ENCODE results near the gene GDF2.

Gene GDF2

DNA sequence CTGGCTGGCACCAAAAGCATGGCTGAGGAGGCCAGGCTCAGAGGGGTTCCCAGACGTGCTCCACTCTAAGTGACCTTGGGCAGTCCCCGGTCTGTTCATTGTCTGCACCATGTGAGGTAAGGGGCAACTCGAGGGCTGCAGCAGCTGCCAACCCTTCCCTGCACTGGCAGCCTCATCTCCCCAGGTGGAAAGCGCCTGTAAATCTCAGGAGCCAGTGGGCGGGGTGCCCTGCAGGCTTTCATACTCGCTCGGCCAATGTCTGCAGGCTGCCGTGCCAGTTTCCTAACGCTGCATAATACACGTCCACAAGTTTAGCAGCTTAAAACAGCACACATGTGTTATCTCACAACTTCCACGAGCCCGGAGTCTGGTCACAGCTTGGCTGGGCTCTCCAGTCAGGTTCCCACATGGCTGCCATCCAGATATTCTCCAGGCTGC lies 34.9 kb upstream of the GDF2 start:
- ATAC-seq (peak; percentile 19), DNase-seq (no peak)
- Mint-ChIP-seq H3K4me3 (no peak overlapping the region), H3K9me3 (peaks cover 0 to 8% of the 10 kb centered on the region in 2 donors), H3K4me1 (peaks cover 28% of the 10 kb centered on the region), H3K27me3 (no peaks in the 10 kb centered on the region), H3K27ac (no peak overlapping the region)

DNA sequence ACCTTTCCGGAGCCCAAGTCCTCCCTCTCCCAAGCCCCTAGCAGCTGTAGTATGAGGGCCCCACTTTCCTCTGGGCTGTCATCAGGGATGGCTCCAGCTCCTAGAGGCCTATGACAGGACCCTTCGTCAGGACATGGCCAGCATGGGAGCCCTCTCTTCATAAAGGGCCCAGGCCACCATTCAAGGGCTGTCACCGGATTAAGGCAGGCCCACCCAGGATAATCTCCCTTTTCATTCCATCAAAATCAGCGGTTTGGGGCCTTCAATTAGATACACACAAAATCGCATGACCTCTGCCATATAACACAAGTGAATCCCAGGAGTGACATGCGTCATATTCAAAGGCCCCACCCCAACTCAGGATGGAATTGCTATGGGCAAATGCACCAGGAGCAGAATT lies 34.4 kb upstream of the GDF2 start:
- ATAC-seq, result no peak
- Mint-ChIP-seq H3K4me3 (no peak overlapping the region), H3K4me1 (peaks cover 28% of the 10 kb centered on the region), H3K9me3 (peaks cover 0 to 8% of the 10 kb centered on the region in 2 donors), H3K27ac (peak overlapping the region in 1 of 2 donors; percentile 7), H3K27me3 (no peaks in the 10 kb centered on the region)
- DNase-seq, result no peak

GRCh38 chr10:47288236-47288635 lies 34.0 kb upstream of the GDF2 start:
- H3K27ac Mint-ChIP-seq, result no peak overlapping the region
- no peak overlapping the region for H3K4me3 Mint-ChIP-seq
- H3K9me3 Mint-ChIP-seq, result peaks cover 0 to 8% of the 10 kb centered on the region in 2 donors
- peaks cover 28% of the 10 kb centered on the region for H3K4me1 Mint-ChIP-seq
- no peaks in the 10 kb centered on the region for H3K27me3 Mint-ChIP-seq
- DNase-seq (no peak), ATAC-seq (no peak)

DNA sequence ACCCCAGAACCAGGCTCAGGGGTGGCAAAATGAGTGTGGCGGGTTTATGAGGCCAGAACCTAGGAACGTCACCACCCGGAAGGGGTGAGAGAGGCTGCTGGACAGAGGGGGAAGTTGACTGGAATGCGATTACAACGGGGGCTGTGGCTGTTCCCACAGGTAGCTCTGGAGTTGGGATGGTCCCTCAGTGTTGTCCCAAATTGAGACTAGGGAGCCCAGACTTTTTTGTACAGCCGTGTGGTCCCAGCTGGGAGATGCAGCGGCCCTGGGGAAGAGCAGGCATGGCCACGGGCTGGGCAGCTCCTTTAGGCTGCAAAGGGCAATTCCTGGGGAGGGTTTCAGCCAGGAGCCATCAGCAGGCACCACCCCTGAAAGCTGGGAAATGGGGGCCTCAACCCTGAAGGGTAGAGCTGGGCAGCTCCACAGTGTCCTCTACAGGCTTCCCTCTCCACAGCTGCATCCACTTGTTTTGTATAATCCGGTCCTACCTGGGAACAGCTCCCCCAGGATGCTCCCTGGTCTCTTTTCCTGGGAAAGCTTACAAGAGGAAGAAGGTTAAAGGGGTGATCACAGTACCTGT lies 33.2 kb upstream of the GDF2 start:
- Mint-ChIP-seq H3K27ac (peak overlapping the region in 1 of 2 donors; percentile 90), H3K4me3 (no peak overlapping the region)

GRCh38 chr10:47289921-47290320 lies 32.3 kb upstream of the GDF2 start:
- no peak for DNase-seq
- no peak for ATAC-seq
- no peak overlapping the region for H3K4me3 Mint-ChIP-seq
- peaks cover 0 to 8% of the 10 kb centered on the region in 2 donors for H3K9me3 Mint-ChIP-seq
- no peaks in the 10 kb centered on the region for H3K27me3 Mint-ChIP-seq
- peaks cover 24% of the 10 kb centered on the region for H3K4me1 Mint-ChIP-seq
- no peak overlapping the region for H3K27ac Mint-ChIP-seq

More for the DNA sequence above, 33.2 kb upstream of the GDF2 start:
- ATAC-seq (no peak), DNase-seq (no peak)
- Mint-ChIP-seq H3K27me3 (no peaks in the 10 kb centered on the region), H3K9me3 (peaks cover 0 to 8% of the 10 kb centered on the region in 2 donors), H3K4me1 (peaks cover 28% of the 10 kb centered on the region)

DNA sequence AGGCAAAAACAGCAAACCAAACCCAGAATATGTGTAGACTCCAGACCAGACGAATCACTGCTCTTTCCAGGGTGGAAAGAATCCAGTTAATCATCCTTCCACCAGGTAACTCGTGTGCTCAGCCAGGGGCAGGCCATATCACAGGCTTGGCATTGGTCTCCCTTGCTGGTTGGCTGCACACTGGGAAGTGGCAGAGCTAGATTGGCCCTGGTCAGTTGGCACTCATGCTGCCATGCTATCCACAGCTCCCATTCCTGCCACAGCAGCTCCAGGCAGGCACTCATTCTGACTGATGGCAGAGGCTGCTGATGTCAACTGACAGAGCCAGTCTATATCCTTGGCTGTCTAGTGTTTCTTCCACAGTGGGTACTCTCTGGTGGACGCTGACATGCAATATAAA lies 31.9 kb upstream of the GDF2 start:
- DNase-seq (no peak), ATAC-seq (no peak)
- Mint-ChIP-seq H3K4me1 (peaks cover 21% of the 10 kb centered on the region), H3K4me3 (no peak overlapping the region), H3K9me3 (peaks cover 0 to 6% of the 10 kb centered on the region in 2 donors), H3K27me3 (no peaks in the 10 kb centered on the region), H3K27ac (no peak overlapping the region)

GRCh38 chr10:47291682-47292081 lies 30.6 kb upstream of the GDF2 start:
- peaks cover 1% of the 10 kb centered on the region for H3K27me3 Mint-ChIP-seq
- no peak overlapping the region for H3K27ac Mint-ChIP-seq
- H3K9me3 Mint-ChIP-seq, result no peaks in the 10 kb centered on the region
- H3K4me3 Mint-ChIP-seq, result no peak overlapping the region
- ATAC-seq, result no peak
- peaks cover 8% of the 10 kb centered on the region for H3K4me1 Mint-ChIP-seq
- no peak for DNase-seq

DNA sequence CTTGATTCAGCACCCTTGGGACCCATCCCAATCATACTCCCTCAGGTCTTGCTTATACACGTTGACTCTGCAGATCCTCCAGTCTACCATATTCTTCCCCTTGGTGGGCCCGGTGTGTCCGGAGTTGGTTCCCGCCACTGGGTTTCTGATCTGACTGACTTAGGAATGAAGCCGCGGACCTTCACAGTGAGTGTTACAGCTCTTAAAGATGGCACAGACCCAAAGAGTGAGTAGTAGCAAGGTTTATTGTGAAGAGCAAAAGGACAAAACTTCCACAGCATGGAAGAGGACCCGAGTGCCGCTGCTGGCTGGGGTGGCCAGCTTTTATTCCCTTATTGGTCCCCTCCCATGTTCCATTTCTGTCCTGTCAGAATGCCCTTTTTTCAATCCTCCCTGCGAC lies 28.2 kb upstream of the GDF2 start:
- Mint-ChIP-seq H3K4me1 (no peaks in the 10 kb centered on the region), H3K9me3 (no peaks in the 10 kb centered on the region), H3K27me3 (peaks cover 19% of the 10 kb centered on the region), H3K4me3 (no peak overlapping the region), H3K27ac (no peak overlapping the region)
- DNase-seq (no peak), ATAC-seq (no peak)

DNA sequence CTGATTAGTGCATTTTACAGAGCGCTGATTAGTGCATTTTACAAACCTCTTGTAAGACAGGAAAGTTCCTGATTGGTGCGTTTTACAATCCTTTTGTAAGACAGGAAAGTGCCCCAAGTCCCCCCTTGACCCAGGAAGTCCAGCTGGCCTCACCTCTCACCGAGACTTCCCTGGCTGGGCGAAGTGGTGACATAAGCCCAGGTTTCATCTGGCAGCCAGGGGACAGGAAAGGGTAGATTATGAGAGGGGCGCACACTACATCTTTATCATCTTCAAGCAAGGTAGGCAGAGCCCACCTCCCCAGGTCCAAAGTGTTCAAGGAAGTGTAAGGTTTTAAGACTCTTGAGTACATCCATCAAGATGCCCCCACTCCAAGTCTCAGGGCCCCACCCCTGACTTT lies 27.8 kb upstream of the GDF2 start:
- Mint-ChIP-seq H3K27ac (no peak overlapping the region), H3K4me1 (peaks cover 2% of the 10 kb centered on the region), H3K27me3 (peaks cover 21% of the 10 kb centered on the region), H3K4me3 (no peak overlapping the region), H3K9me3 (no peaks in the 10 kb centered on the region)
- DNase-seq, result no peak
- ATAC-seq, result no peak

GRCh38 chr10:47295411-47295810 lies 26.8 kb upstream of the GDF2 start:
- DNase-seq (no peak), ATAC-seq (no peak)
- Mint-ChIP-seq H3K4me3 (no peak overlapping the region), H3K9me3 (no peaks in the 10 kb centered on the region), H3K4me1 (peaks cover 7% of the 10 kb centered on the region), H3K27ac (peak overlapping the region in 1 of 2 donors; percentile 76), H3K27me3 (peaks cover 28% of the 10 kb centered on the region)

DNA sequence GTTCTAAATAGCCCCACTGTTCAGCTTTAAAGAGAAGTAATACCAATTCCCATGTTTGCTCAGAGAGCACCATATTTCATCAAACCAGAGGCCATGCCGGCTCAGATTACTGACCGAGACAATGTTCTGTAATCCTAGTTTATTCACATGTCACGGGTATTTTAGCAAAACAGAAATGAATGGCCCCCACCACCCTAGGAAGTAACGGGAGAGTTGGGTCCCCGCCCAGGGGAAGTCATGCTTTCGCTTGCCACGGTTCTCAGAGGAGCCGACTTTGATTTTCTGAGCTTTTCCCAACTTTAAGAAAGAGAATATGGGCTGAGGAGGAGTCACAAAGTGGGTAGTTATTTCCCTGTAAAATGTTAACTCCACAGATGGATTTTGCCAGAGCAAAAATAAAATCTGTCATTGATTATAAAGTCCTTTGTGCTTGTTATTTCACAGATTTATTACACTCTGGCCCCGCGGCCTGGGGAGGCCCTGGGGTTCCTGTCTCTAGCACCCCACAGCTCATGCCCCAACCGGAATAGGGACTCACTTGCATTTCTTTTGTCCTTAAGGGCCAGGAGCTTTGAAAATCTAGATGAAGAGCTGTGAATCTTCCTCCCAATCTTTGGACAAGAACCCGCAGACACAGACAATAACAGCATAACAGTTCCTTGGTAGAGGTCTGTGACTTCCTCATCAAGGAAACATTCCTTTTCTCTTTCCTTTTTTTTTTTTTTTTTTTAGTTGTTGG lies 25.9 kb upstream of the GDF2 start:
- DNase-seq, result no peak
- no peaks in the 10 kb centered on the region for H3K9me3 Mint-ChIP-seq
- peaks cover 37% of the 10 kb centered on the region for H3K27me3 Mint-ChIP-seq
- no peak for ATAC-seq
- peaks cover 15% of the 10 kb centered on the region for H3K4me1 Mint-ChIP-seq
- no peak overlapping the region for H3K27ac Mint-ChIP-seq
- H3K4me3 Mint-ChIP-seq, result no peak overlapping the region

- Mint-ChIP-seq H3K4me1 (peaks cover 21% of the 10 kb centered on the region), H3K27me3 (peaks cover 39% of the 10 kb centered on the region), H3K4me3 (no peak overlapping the region), H3K9me3 (no peaks in the 10 kb centered on the region), H3K27ac (no peak overlapping the region)
- ATAC-seq (no peak), DNase-seq (no peak)
These were observed 25.3 kb upstream of the GDF2 start for GRCh38 chr10:47296941-47297340.

DNA sequence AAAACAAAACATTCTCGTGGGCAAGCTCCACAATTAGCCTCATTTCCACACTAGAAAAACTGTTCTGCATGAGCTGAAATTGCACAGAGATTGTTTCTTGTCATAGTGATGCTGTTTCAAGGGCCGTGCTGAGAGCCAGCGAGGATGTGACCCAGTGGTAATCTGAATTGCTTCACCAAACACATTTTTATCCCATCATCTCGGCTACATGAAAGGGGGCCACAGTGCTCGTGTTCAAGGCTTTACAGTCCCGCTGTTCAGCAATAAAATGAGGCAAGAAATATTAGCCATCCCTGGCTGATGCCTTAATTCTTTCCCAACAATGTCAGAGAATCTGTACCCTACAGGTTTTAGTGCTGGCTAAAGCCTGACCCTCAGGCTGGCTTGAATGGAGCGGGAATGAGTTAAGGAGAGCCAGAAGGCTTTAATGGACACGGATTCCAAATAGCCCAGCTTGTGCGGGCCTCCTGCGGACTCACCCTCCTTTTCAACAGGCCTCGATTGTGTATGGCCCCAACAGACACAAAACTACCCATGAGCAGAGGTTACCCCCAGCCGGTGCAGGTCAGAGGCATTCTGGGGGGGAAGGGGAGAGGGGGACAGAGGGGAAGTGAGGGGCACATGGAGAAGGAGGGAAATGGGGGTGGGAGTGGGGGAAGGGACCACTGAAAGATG lies 24.3 kb upstream of the GDF2 start:
- H3K27me3 Mint-ChIP-seq, result peaks cover 39% of the 10 kb centered on the region

DNA sequence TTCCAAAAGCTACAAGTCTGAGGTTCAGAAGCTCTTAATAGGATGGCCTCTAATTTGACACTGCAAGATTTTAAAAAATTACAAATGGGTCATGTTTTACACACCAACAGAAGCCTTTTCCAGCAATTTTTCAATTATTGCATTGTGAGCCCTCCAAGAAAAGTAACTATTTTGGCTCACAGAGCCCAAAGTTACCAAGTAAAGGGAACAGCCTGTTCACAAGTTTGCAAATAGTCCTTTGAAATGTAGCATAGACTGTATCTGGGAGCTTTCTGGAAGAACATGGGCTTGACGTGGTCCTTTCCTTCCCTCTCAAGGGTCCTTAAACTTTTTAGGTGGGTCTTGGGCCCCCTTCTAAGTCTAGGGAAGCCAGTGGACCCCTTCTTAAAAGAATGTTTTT lies 23.5 kb upstream of the GDF2 start:
- DNase-seq (no peak), ATAC-seq (no peak)
- no peaks in the 10 kb centered on the region for H3K9me3 Mint-ChIP-seq
- peaks cover 39% of the 10 kb centered on the region for H3K27me3 Mint-ChIP-seq
- H3K4me3 Mint-ChIP-seq, result no peak overlapping the region
- peaks cover 26% of the 10 kb centered on the region for H3K4me1 Mint-ChIP-seq
- H3K27ac Mint-ChIP-seq, result no peak overlapping the region

More for the DNA sequence above, 24.3 kb upstream of the GDF2 start:
- Mint-ChIP-seq H3K9me3 (no peaks in the 10 kb centered on the region), H3K4me3 (no peak overlapping the region), H3K27ac (no peak overlapping the region), H3K4me1 (peaks cover 26% of the 10 kb centered on the region)
- ATAC-seq, result no peak
- no peak for DNase-seq

GRCh38 chr10:47299611-47300428 lies 22.4 kb upstream of the GDF2 start, which contains the start of gene GDF10:
Gene GDF10, plus strand, starts transcription at chr10:47300197. Its CDS starts 455 bp downstream, at chr10:47300652.
- Mint-ChIP-seq H3K9me3 (no peaks in the 10 kb centered on the region), H3K4me3 (peak within 1 kb of the TSS; percentile 80 to 81), H3K27ac (no peak within 1 kb of the TSS), H3K4me1 (peaks cover 28% of the 10 kb centered on the region), H3K27me3 (peaks cover 39% of the 10 kb centered on the region)
- DNase-seq (peak in 1 of 2 donors; percentile 18), ATAC-seq (peak; percentile 53)
